ENCODE measurements around the gene CDHR2.

DNA sequence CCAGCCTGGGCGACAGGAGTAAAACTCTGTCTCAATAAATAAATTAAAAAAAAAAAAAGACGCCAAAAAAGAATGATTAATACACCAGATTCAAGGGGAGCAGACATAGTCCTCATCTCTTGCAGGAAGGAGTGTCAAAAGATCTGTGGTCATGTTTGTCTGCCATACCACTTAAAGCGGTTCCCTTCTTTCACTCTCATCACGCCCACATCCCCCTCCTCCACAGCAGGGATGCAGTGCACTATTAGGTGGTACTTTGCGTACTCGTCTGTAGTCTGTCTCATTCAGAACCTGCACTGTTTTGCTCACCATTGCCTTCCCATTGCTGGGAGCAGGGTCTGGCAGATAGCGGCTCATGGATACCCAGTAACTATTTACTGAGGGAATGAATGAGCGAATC, 11.2 kb downstream of the CDHR2 start:
- TF ChIP-seq BACH2 (CRISPR knock-in tag; IDR thresholded peaks at IDR 0.05; ENCODE audit: borderline replicate concordance) (no peak), CSDC2 (CRISPR knock-in tag; IDR thresholded peaks at IDR 0.05) (no peak), ZFP3 (CRISPR knock-in tag; IDR thresholded peaks at IDR 0.05) (no peak), ZC3H10 (CRISPR knock-in tag; IDR thresholded peaks at IDR 0.05) (no peak), ISL1 (CRISPR knock-in tag; IDR thresholded peaks at IDR 0.05) (no peak), ZNF565 (CRISPR knock-in tag; conservative IDR thresholded peaks at IDR 0.05; ENCODE audit: low read depth) (no peak), RARB (CRISPR knock-in tag; IDR thresholded peaks at IDR 0.05) (no peak), PPARA (CRISPR knock-in tag; IDR thresholded peaks at IDR 0.05; ENCODE audit: borderline replicate concordance) (no peak), ARNTL (CRISPR knock-in tag; IDR thresholded peaks at IDR 0.05; ENCODE audit: borderline replicate concordance, low read depth) (no peak)
- TF ChIP-seq, protein P1, sequence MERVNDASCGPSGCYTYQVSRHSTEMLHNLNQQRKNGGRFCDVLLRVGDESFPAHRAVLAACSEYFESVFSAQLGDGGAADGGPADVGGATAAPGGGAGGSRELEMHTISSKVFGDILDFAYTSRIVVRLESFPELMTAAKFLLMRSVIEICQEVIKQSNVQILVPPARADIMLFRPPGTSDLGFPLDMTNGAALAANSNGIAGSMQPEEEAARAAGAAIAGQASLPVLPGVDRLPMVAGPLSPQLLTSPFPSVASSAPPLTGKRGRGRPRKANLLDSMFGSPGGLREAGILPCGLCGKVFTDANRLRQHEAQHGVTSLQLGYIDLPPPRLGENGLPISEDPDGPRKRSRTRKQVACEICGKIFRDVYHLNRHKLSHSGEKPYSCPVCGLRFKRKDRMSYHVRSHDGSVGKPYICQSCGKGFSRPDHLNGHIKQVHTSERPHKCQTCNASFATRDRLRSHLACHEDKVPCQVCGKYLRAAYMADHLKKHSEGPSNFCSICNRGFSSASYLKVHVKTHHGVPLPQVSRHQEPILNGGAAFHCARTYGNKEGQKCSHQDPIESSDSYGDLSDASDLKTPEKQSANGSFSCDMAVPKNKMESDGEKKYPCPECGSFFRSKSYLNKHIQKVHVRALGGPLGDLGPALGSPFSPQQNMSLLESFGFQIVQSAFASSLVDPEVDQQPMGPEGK (CRISPR knock-in tag; IDR thresholded peaks at IDR 0.05; ENCODE audit: borderline replicate concordance) = no peak
- TF ChIP-seq, protein P2, sequence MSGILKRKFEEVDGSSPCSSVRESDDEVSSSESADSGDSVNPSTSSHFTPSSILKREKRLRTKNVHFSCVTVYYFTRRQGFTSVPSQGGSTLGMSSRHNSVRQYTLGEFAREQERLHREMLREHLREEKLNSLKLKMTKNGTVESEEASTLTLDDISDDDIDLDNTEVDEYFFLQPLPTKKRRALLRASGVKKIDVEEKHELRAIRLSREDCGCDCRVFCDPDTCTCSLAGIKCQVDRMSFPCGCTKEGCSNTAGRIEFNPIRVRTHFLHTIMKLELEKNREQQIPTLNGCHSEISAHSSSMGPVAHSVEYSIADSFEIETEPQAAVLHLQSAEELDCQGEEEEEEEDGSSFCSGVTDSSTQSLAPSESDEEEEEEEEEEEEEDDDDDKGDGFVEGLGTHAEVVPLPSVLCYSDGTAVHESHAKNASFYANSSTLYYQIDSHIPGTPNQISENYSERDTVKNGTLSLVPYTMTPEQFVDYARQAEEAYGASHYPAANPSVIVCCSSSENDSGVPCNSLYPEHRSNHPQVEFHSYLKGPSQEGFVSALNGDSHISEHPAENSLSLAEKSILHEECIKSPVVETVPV (CRISPR knock-in tag; IDR thresholded peaks at IDR 0.05) = no peak
